Tibial nerve (tissue), 4 donors: Measurements from ENCODE around the gene DDX56. TPM values are rescaled to one million over a fixed set of nuclear protein-coding genes. Genes with fewer than 3 reads are reported as not detected.
A peak's percentile ranks its signal among the peaks of the same experiment; 100 is the strongest.

ENCODE experiments used
- DNase-seq, 2 donors: peaks; one replicate each; pipeline ENCODE4 v3.0.0-alpha.2; 2019; ENCODE audit warnings: low spot score in 2 of 2
- H3K27ac ChIP-seq, 4 donors: fragments of 200-600 bp; sonication (generic) in 3 of 4; one replicate each; pipeline ENCODE4 v1.5.1; 2017 to 2019; ENCODE audit warnings: mild to moderate bottlenecking in 1 of 4
- H3K27me3 ChIP-seq, 2 donors: fragments of 200-600 bp; sonication (generic) in 1 of 2; one replicate each; pipeline versions ENCODE4 v1.5.1 to v1.6.0; 2017 to 2019
- H3K36me3 ChIP-seq, 3 donors: fragments of 200-600 bp; sonication (generic); one replicate each; pipeline ENCODE4 v1.5.1; 2018 to 2019
- H3K4me1 ChIP-seq, 4 donors: fragments of 200-600 bp; sonication (generic) in 3 of 4; one replicate each; pipeline ENCODE4 v1.5.1; 2017 to 2019
- H3K4me3 ChIP-seq, 4 donors: fragments of 200-600 bp; sonication (generic) in 3 of 4; one replicate each; pipeline ENCODE4 v1.5.1; 2017 to 2019; ENCODE audit warnings: mild to moderate bottlenecking in 1 of 4, moderate library complexity in 1 of 4
- H3K9me3 ChIP-seq, 4 donors: fragments of 200-600 bp; sonication (generic) in 3 of 4; one replicate each; pipeline ENCODE4 v1.5.1; 2017 to 2019
- EP300 ChIP-seq, 2 donors: sonication (generic); formaldehyde crosslinking; IDR thresholded peaks; one replicate each; pipeline ENCODE4 v1.6.1; 2017; ENCODE audit warnings: antibody characterized with exemption in 2 of 2, mild to moderate bottlenecking in 1 of 2
- POLR2A ChIP-seq, 2 donors: fragments of 450-650 bp; IDR thresholded peaks; one replicate each; pipeline ENCODE4 v1.6.1; 2017; ENCODE audit warnings: antibody characterized with exemption in 2 of 2, mild to moderate bottlenecking in 2 of 2, moderate library complexity in 2 of 2
- whole genome bisulfite sequencing, 2 donors: methylation state at CpG; one replicate each; pipeline ENCODE4 v1.1.5; 2018; 5-methylcytosine and 5-hydroxymethylcytosine counted together
- total RNA-seq, 4 donors: library from RNA; depleted of rRNA; stranded (reverse); fragments of >200 nt; gene quantifications; one replicate each; pipeline ENCODE4 v1.1.0, GENCODE V29; 2016
- TF ChIP-seq, protein P1 (sequence below), 5 experiments: fragments of 200-600 bp in 3 of 5; fragments of 450-650 bp in 2 of 5; sonication (generic) in 3 of 5; IDR thresholded peaks; one replicate each; pipeline ENCODE4 v1.5.1; 2016 to 2019; ENCODE audit warnings: antibody characterized with exemption in 5 of 5, mild to moderate bottlenecking in 3 of 5, moderate library complexity in 2 of 5

The DDX56 gene
- total RNA-seq, 4 donors from 2014 or later = 42.4 to 59.1 (median 56.5) TPM

DNA sequence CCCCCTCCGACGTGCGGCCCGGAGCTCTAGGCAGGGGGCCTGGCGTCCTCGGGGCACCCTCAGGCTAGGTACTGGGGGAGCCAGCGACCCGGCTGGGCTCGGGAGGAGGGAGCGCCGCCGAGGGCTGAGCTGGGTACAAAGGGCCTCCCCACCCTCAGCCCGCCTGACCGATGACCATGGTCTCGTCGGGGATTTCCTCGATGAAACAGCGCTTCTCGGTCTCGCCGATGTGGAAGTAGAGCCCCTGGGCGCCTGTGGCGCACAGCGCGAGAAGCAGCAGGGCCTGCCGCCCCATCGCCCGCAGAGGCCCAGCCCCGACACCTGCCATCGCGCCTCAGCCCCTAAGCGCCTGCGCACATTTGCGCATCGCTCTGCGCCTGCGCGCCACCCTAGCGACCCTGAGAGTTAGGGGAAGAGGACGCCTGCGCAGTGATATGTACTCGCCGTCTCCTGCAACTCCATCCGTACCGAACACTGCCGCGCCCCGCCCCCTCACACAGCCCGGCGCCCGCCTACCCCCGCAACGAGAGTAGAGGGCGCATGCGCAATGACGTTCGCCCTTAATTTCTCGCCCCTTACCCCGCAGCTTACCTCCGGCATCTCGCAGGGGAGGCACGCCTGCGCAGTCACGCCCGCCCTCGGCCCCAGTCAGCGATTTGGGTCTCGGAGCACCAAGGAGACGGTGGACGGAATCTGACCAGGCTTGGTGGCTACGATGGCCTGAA, 8.3 kb upstream of the DDX56 start, which contains the start of gene TMED4:
TMED4 (minus strand) TSS at position 353 of the 725 bp plus-strand sequence; CDS start at position 328, 25 bp downstream.
- Histone ChIP-seq H3K36me3 (peaks cover 0 to 40% (median 0%) of the 10 kb centered on the region in 3 donors), H3K27ac (peak within 1 kb of the TSS; percentile 83 to 100 (median 98)), H3K9me3 (no peaks in the 10 kb centered on the region), H3K27me3 (no peaks in the 10 kb centered on the region), H3K4me1 (peaks cover 3 to 27% (median 15%) of the 10 kb centered on the region in 4 donors), H3K4me3 (peak within 1 kb of the TSS; percentile 71 to 100 (median 90))
- 0% methylated on average over 38 to 68 of the region's 71 CpGs for WGBS, 2 donors
- DNase-seq = peak; percentile 99
- TF ChIP-seq, protein P1, sequence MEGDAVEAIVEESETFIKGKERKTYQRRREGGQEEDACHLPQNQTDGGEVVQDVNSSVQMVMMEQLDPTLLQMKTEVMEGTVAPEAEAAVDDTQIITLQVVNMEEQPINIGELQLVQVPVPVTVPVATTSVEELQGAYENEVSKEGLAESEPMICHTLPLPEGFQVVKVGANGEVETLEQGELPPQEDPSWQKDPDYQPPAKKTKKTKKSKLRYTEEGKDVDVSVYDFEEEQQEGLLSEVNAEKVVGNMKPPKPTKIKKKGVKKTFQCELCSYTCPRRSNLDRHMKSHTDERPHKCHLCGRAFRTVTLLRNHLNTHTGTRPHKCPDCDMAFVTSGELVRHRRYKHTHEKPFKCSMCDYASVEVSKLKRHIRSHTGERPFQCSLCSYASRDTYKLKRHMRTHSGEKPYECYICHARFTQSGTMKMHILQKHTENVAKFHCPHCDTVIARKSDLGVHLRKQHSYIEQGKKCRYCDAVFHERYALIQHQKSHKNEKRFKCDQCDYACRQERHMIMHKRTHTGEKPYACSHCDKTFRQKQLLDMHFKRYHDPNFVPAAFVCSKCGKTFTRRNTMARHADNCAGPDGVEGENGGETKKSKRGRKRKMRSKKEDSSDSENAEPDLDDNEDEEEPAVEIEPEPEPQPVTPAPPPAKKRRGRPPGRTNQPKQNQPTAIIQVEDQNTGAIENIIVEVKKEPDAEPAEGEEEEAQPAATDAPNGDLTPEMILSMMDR (IDR thresholded peaks at IDR 0.05) = no peak
- TF ChIP-seq POLR2A (IDR thresholded peaks at IDR 0.05) (peak; percentile 64 to 85), EP300 (IDR thresholded peaks at IDR 0.05) (peak; percentile 76 to 96)

DNA sequence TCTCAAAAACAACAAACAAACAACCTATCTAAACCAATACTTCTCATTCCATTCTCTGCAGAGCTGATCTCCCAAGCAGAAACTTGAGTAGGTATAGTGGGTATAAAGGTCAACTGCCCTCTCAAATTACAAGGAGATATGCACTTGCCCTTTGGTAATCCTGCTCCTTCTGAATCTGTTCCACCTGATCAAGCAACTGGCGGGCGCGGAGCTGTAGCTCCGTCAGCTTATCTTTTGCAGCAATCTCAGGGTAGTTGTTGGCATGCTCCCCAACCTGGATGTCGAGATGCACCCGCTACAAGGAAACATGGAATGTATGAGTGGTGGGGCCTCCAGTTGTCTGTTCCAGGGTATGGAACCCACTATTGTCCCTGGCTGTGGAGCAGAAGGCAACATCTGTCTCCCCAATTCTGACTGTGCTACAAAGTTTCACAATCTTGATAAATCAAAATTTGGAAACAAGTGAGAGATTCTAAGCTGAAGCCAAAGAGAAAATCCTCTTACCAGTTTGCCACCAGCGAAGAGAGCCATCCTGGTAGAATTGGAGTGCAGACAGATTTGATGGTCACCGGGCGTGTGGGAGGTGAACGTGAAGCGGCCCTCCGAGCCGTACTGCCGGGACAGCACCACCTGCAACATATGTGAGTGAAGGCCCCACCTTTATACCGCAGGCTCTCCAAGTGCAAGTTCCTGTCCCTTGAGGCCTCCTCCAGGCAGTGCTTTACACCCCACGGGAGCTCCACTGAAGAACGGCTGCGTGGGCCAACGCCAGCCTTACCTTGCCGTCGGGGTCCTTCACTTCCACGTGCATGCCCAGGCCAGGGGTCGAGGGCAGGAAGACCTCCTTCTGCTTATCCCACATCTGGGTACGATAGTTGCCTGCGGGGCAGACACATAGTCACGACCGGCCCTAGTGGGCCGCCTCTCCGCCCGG, 7.5 kb upstream of the DDX56 start:
- 23 to 24% methylated on average over 21 to 22 of the region's 30 CpGs for WGBS, 2 donors
- DNase-seq = no peak
- Histone ChIP-seq H3K27me3 (no peaks in the 10 kb centered on the region), H3K27ac (peak overlapping the region; percentile 83 to 100 (median 98)), H3K36me3 (peaks cover 0 to 48% (median 0%) of the 10 kb centered on the region in 3 donors), H3K9me3 (no peaks in the 10 kb centered on the region), H3K4me1 (peaks cover 3 to 27% (median 15%) of the 10 kb centered on the region in 4 donors), H3K4me3 (peak overlapping the region; percentile 71 to 100 (median 90))
- TF ChIP-seq EP300 (IDR thresholded peaks at IDR 0.05) = no peak
- no peak for TF ChIP-seq POLR2A (IDR thresholded peaks at IDR 0.05)
- TF ChIP-seq, protein P1 (IDR thresholded peaks at IDR 0.05) = no peak

DNA sequence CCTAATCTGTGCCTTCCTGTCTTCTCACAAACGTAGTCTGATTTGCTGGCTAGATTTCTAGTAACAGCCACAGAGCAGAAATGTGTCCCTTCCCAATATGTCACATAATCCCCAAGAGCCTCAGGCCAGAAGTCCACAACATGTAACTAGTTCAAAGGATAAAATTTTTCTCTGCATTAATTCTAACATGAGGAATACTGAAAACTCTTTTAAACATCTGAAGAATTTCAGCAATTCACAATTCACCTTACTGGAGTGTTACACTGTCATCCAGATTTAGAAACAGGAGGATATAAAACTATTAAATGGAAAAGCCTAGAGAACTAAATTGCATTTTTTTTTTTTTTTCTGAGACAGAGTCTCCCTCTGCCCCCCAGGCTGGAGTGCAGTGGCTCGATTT, 2.5 kb upstream of the DDX56 start:
- H3K4me1 ChIP-seq = peaks cover 3 to 52% (median 30%) of the 10 kb centered on the region in 4 donors
- no peaks in the 10 kb centered on the region for H3K9me3 ChIP-seq
- TF ChIP-seq, protein P1 (IDR thresholded peaks at IDR 0.05) = no peak
- TF ChIP-seq POLR2A (IDR thresholded peaks at IDR 0.05) (no peak), EP300 (IDR thresholded peaks at IDR 0.05) (no peak)
- 68 to 72% methylated on average over 2 of the region's 2 CpGs for WGBS, 2 donors
- peaks cover 0 to 74% (median 6%) of the 10 kb centered on the region in 3 donors for H3K36me3 ChIP-seq
- no peaks in the 10 kb centered on the region for H3K27me3 ChIP-seq
- no peak overlapping the region for H3K4me3 ChIP-seq
- H3K27ac ChIP-seq = no peak overlapping the region
- DNase-seq = no peak

DNA sequence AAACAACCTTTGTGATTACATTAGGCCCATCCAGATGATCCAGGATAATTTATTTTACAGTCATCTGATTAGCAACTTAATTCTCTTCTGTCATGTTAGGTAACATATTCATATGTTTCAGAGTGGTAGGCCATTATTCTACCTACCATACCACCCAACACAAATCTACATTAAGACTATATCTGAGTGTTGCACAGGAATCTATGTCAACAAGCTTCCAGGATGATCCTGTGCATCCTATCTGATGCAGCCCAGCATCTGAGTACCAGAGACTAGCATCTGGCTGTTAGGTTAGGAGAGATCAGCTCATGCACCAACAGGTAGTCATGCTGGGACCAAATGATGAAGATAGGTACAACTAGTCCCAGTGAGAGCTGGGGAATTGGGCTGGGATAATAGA, 1.3 kb upstream of the DDX56 start:
- peaks cover 0 to 40% (median 18%) of the 10 kb centered on the region in 4 donors for H3K4me1 ChIP-seq
- H3K27ac ChIP-seq = peak overlapping the region in 1 of 4 donors; percentile 95
- no peaks in the 10 kb centered on the region for H3K27me3 ChIP-seq
- peaks cover 0 to 74% (median 18%) of the 10 kb centered on the region in 3 donors for H3K36me3 ChIP-seq
- no peak for TF ChIP-seq EP300 (IDR thresholded peaks at IDR 0.05)
- TF ChIP-seq, protein P1 (IDR thresholded peaks at IDR 0.05) = no peak
- no peak for TF ChIP-seq POLR2A (IDR thresholded peaks at IDR 0.05)
- no peaks in the 10 kb centered on the region for H3K9me3 ChIP-seq
- no peak for DNase-seq
- H3K4me3 ChIP-seq = no peak overlapping the region
